Psoas muscle (tissue), 8 donors: ENCODE results near the gene CLMN. TPM values are rescaled to one million over a fixed set of nuclear protein-coding genes. Genes with fewer than 3 reads are reported as not detected.

Source experiments
- ATAC-seq, 4 donors: fragments of 200-7000 bp; cut with Tn5 transposase; one replicate each; pipeline ENCODE4 v1.9.1; 2020; ENCODE audit warnings: moderate library complexity in 3 of 4, mild to moderate bottlenecking in 2 of 4
- DNase-seq, 2 donors: peaks; one replicate each; pipeline ENCODE4 v3.0.0-alpha.2; 2020
- H3K27ac ChIP-seq: fragments of 200-600 bp; one replicate; pipeline ENCODE4 v1.8.0; 2022
- H3K27me3 ChIP-seq, 3 donors: fragments of 200-600 bp in 1 of 3; one replicate each; pipeline versions ENCODE4 v1.6.1 to v1.8.0; 2013 to 2022; ENCODE audit warnings: low read length in 2 of 3, mild to moderate bottlenecking in 2 of 3, moderate library complexity in 1 of 3; ENCODE audit not compliant: insufficient read depth in 3 of 3
- H3K36me3 ChIP-seq, 2 donors: fragments of 200-600 bp in 1 of 2; one replicate each; pipeline versions ENCODE4 v1.6.1 to v1.8.0; 2013 to 2022; ENCODE audit warnings: low read depth in 1 of 2, mild to moderate bottlenecking in 1 of 2, moderate library complexity in 1 of 2; ENCODE audit not compliant: insufficient read depth in 1 of 2
- H3K4me1 ChIP-seq: fragments of 200-600 bp; one replicate; pipeline ENCODE4 v1.8.0; 2022
- H3K4me3 ChIP-seq: fragments of 200-600 bp; one replicate; pipeline ENCODE4 v1.8.0; 2022; ENCODE audit warnings: mild to moderate bottlenecking
- H3K9me3 ChIP-seq: fragments of 200-600 bp; one replicate; pipeline ENCODE4 v1.8.0; 2022
- CTCF ChIP-seq: fragments of 200-600 bp; IDR thresholded peaks from one replicate; pipeline ENCODE4 v1.8.0; 2022; ENCODE audit warnings: antibody characterized with exemption
- WGBS, 3 donors: extraction: QIAGEN DNeasy Blood & Tissue Kit; methylation state at CpG; one replicate each; pipeline versions ENCODE4 v1.1.6 to v1.1.7; 2013; 5-methylcytosine and 5-hydroxymethylcytosine counted together
- intact Hi-C, 2 donors: fragments of 100-400 bp; cut with DNase I; formaldehyde crosslinking; loops; one replicate each; pipeline versions ENCODE4 v1.11.0 to v1.14.2; 2022
- polyA plus RNA-seq, 3 donors: library from polyadenylated mRNA; stranded (reverse); fragments of 200-250 nt; gene quantifications; one replicate each; pipeline ENCODE4 v1.2.3, GENCODE V29; 2013
- total RNA-seq, 4 donors: library from RNA; stranded (reverse); fragmentation: NEBNext Ultra II Directional in 2 of 4; extraction: Animal tissue kit (Norgen Biotek cat#: 25700) in 2 of 4; gene quantifications; one replicate each; pipeline versions ENCODE4 v1.2.1 to v1.2.4, GENCODE V29; 2021 to 2023
- donor health status: healthy with polysubstance abuse.
- donor health status: DM: no; HTN: no; CAD: no; lungs with moderate emphysema.
- donor health status: Bipolar disorder and iron deficiency.
- donor health status: healthy.
- donor health status: DM: yes; HTN: yes; CAD: no.
- donor health status: DM: no; HTN: no; CAD: no.
- donor health status: DM: no; HTN: no; CAD: no.
- donor health status: DM: yes; HTN: yes; CAD: no.

Gene CLMN
- total and polyA plus RNA-seq, 7 donors, result 1.7 to 9.6 (median 3.9) TPM

- no peaks in the 10 kb centered on the region for H3K27me3 ChIP-seq
- DNase-seq (no peak), ATAC-seq (no peak)
- H3K4me1 ChIP-seq, result no peaks in the 10 kb centered on the region
- no peak overlapping the region for H3K4me3 ChIP-seq
- TF ChIP-seq CTCF, result no peak
- no peaks in the 10 kb centered on the region for H3K36me3 ChIP-seq
- WGBS, 3 donors, result 90 to 95% (median 94%) methylated on average over 8 of the region's 8 CpGs
- no peaks in the 10 kb centered on the region for H3K9me3 ChIP-seq
- H3K27ac ChIP-seq, result no peak overlapping the region
- intact Hi-C loops, result no loop called here
Measured at GRCh38 chr14:95211721-95212504, 107.8 kb downstream of the CLMN start.

GRCh38 chr14:95210699-95211098 lies 109.0 kb downstream of the CLMN start:
- DNase-seq, result no peak
- ATAC-seq, result no peak
- intact Hi-C loops, result no loop called here
- WGBS, 3 donors, result 90 to 92% (median 92%) methylated on average over 13 of the region's 13 CpGs
- Histone ChIP-seq H3K27ac (no peak overlapping the region), H3K36me3 (no peaks in the 10 kb centered on the region), H3K4me1 (no peaks in the 10 kb centered on the region), H3K9me3 (no peaks in the 10 kb centered on the region), H3K4me3 (no peak overlapping the region), H3K27me3 (no peaks in the 10 kb centered on the region)
- TF ChIP-seq CTCF, result no peak

GRCh38 chr14:95208598-95208997 lies 111.1 kb downstream of the CLMN start:
- H3K36me3 ChIP-seq, result peaks cover 0 to 6% of the 10 kb centered on the region in 2 donors
- H3K9me3 ChIP-seq, result peaks cover 4% of the 10 kb centered on the region
- no peak overlapping the region for H3K27ac ChIP-seq
- ATAC-seq, result no peak
- intact Hi-C loops, result no loop called here
- H3K4me1 ChIP-seq, result no peaks in the 10 kb centered on the region
- no peak for DNase-seq
- no peak overlapping the region for H3K4me3 ChIP-seq
- TF ChIP-seq CTCF, result no peak
- 66 to 86% (median 85%) methylated on average over 6 of the region's 6 CpGs for WGBS, 3 donors
- no peaks in the 10 kb centered on the region for H3K27me3 ChIP-seq

- Histone ChIP-seq H3K4me1 (no peaks in the 10 kb centered on the region), H3K9me3 (peaks cover 4% of the 10 kb centered on the region), H3K36me3 (peaks cover 0 to 6% of the 10 kb centered on the region in 2 donors), H3K4me3 (no peak overlapping the region), H3K27me3 (no peaks in the 10 kb centered on the region), H3K27ac (no peak overlapping the region)
- no peak for ATAC-seq
- TF ChIP-seq CTCF, result no peak
- WGBS, 3 donors, result 69 to 74% (median 73%) methylated on average over 7 of the region's 7 CpGs
- intact Hi-C loops, result no loop called here
- no peak for DNase-seq
Measured at GRCh38 chr14:95207475-95208233, 112.1 kb downstream of the CLMN start.
